ENCODE measurements around the gene GNG7. TPM values are rescaled to one million over a fixed set of nuclear protein-coding genes. Genes with fewer than 3 reads are reported as not detected.

The GNG7 gene
- total RNA-seq, 1 experiment from 2014 or later = 9.6 TPM

- TF ChIP-seq, protein P1, sequence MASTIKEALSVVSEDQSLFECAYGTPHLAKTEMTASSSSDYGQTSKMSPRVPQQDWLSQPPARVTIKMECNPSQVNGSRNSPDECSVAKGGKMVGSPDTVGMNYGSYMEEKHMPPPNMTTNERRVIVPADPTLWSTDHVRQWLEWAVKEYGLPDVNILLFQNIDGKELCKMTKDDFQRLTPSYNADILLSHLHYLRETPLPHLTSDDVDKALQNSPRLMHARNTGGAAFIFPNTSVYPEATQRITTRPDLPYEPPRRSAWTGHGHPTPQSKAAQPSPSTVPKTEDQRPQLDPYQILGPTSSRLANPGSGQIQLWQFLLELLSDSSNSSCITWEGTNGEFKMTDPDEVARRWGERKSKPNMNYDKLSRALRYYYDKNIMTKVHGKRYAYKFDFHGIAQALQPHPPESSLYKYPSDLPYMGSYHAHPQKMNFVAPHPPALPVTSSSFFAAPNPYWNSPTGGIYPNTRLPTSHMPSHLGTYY (CRISPR knock-in tag; IDR thresholded peaks at IDR 0.05) = no peak
- TF ChIP-seq FOXP1 (CRISPR knock-in tag; IDR thresholded peaks at IDR 0.05; ENCODE audit: borderline replicate concordance) = no peak
- TF ChIP-seq, protein P2, sequence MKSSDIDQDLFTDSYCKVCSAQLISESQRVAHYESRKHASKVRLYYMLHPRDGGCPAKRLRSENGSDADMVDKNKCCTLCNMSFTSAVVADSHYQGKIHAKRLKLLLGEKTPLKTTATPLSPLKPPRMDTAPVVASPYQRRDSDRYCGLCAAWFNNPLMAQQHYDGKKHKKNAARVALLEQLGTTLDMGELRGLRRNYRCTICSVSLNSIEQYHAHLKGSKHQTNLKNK (CRISPR knock-in tag; IDR thresholded peaks at IDR 0.05) = no peak
Observed at GRCh38 chr19:2735374-2735773, 32.9 kb upstream of the GNG7 start (continued).

DNA sequence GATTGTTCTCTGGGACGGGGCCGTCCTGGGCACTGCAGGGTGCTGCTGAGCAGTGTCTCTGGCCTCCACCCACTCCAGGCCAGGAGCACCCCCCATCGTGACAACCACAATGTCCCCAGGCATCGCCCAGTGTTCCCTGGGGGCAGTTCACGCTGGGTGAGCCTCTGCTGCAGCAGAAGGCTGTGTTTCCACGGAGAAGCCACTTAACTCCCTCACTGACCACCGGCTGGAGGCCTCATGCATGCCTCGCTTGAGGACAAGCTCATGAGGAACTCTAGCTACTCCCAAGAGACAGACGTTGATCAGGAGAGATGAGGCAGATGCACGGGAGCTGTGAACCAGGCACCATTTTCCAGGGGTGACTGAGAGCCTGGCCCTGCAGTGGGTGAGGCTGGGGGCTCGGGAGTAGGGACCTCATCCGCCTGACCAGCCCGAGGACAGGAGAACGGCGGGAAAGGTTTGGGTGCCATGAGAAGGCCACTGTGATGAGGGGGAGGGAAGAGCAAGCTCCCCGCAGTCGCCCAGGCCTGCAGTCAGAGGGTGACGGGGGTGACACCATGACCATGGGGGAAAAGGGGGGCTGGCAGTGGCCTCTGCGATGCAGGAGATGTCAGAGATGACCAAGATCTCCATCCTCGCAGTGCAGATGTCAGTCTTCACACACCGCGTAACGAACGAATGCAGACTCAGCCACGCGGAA, 32.2 kb upstream of the GNG7 start:
- ATAC-seq (no peak), DNase-seq (ENCODE audit: low spot score) (no peak)
- Mint-ChIP-seq H3K9me3 (peaks cover 10% of the 10 kb centered on the region; the same call in 1 of the 2 replicates), H3K36me3 (peaks cover 35% of the 10 kb centered on the region), H3K4me3 (no peak overlapping the region), H3K27ac (no peak overlapping the region), H3K4me1 (peaks cover 4% of the 10 kb centered on the region), H3K27me3 (ENCODE audit: low read depth) (no peaks in the 10 kb centered on the region)
- CTCF ChIA-PET = interaction anchor here (0.8 kb wide), 2 partner anchors 10 to 14 kb away, joined by 3 to 4 read pairs; no protein-coding TSS in a partner anchor
- no peak for TF ChIP-seq ZNF121 (CRISPR knock-in tag; IDR thresholded peaks at IDR 0.05)
- no peak for TF ChIP-seq ZSCAN18 (CRISPR knock-in tag; IDR thresholded peaks at IDR 0.05)
- TF ChIP-seq ZBTB43 (CRISPR knock-in tag; IDR thresholded peaks at IDR 0.05) = no peak
- TF ChIP-seq, protein P3, sequence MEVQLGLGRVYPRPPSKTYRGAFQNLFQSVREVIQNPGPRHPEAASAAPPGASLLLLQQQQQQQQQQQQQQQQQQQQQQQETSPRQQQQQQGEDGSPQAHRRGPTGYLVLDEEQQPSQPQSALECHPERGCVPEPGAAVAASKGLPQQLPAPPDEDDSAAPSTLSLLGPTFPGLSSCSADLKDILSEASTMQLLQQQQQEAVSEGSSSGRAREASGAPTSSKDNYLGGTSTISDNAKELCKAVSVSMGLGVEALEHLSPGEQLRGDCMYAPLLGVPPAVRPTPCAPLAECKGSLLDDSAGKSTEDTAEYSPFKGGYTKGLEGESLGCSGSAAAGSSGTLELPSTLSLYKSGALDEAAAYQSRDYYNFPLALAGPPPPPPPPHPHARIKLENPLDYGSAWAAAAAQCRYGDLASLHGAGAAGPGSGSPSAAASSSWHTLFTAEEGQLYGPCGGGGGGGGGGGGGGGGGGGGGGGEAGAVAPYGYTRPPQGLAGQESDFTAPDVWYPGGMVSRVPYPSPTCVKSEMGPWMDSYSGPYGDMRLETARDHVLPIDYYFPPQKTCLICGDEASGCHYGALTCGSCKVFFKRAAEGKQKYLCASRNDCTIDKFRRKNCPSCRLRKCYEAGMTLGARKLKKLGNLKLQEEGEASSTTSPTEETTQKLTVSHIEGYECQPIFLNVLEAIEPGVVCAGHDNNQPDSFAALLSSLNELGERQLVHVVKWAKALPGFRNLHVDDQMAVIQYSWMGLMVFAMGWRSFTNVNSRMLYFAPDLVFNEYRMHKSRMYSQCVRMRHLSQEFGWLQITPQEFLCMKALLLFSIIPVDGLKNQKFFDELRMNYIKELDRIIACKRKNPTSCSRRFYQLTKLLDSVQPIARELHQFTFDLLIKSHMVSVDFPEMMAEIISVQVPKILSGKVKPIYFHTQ (CRISPR knock-in tag; IDR thresholded peaks at IDR 0.05) = no peak
- TF ChIP-seq GABPB1 (CRISPR knock-in tag; IDR thresholded peaks at IDR 0.05) = no peak
- no peak for TF ChIP-seq HMGXB4 (CRISPR knock-in tag; IDR thresholded peaks at IDR 0.05)
- TF ChIP-seq, protein P4, sequence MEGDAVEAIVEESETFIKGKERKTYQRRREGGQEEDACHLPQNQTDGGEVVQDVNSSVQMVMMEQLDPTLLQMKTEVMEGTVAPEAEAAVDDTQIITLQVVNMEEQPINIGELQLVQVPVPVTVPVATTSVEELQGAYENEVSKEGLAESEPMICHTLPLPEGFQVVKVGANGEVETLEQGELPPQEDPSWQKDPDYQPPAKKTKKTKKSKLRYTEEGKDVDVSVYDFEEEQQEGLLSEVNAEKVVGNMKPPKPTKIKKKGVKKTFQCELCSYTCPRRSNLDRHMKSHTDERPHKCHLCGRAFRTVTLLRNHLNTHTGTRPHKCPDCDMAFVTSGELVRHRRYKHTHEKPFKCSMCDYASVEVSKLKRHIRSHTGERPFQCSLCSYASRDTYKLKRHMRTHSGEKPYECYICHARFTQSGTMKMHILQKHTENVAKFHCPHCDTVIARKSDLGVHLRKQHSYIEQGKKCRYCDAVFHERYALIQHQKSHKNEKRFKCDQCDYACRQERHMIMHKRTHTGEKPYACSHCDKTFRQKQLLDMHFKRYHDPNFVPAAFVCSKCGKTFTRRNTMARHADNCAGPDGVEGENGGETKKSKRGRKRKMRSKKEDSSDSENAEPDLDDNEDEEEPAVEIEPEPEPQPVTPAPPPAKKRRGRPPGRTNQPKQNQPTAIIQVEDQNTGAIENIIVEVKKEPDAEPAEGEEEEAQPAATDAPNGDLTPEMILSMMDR (IDR thresholded peaks at IDR 0.05) = no peak
- TF ChIP-seq, protein P5, sequence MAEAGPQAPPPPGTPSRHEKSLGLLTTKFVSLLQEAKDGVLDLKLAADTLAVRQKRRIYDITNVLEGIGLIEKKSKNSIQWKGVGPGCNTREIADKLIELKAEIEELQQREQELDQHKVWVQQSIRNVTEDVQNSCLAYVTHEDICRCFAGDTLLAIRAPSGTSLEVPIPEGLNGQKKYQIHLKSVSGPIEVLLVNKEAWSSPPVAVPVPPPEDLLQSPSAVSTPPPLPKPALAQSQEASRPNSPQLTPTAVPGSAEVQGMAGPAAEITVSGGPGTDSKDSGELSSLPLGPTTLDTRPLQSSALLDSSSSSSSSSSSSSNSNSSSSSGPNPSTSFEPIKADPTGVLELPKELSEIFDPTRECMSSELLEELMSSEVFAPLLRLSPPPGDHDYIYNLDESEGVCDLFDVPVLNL (CRISPR knock-in tag; IDR thresholded peaks at IDR 0.05; ENCODE audit: borderline replicate concordance, low read depth) = no peak
- TF ChIP-seq ZNF416 (CRISPR knock-in tag; IDR thresholded peaks at IDR 0.05) = no peak
- TF ChIP-seq MLX (CRISPR knock-in tag; IDR thresholded peaks at IDR 0.05) = no peak
- no peak for TF ChIP-seq ATF1 (CRISPR knock-in tag; IDR thresholded peaks at IDR 0.05)
- no peak for TF ChIP-seq FOXP4 (CRISPR knock-in tag; IDR thresholded peaks at IDR 0.05)
- no peak for TF ChIP-seq SOX15 (CRISPR knock-in tag; IDR thresholded peaks at IDR 0.05)
- TF ChIP-seq TCF7 (CRISPR knock-in tag; IDR thresholded peaks at IDR 0.05; ENCODE audit: low read depth) = no peak
- TF ChIP-seq JUN (CRISPR knock-in tag; IDR thresholded peaks at IDR 0.05) = no peak
- POLR2A ChIA-PET = interaction anchor here (0.6 kb wide), 1 partner anchor 79 kb away, joined by 5 read pairs; no protein-coding TSS in a partner anchor

Data from WTC11 (cell line).